Stomach smooth muscle (tissue), 2 donors: ENCODE results near the gene SRRM5.

Source experiments
- H3K27ac ChIP-seq: one replicate; pipeline ENCODE4 v1.7.0; 2013; ENCODE audit warnings: mild to moderate bottlenecking, low read length, inconsistent platforms
- H3K27me3 ChIP-seq, 2 donors: one replicate each; pipeline ENCODE4 v1.7.0; 2013; ENCODE audit warnings: low read length in 2 of 2; ENCODE audit not compliant: insufficient read depth in 2 of 2, control insufficient read depth in 1 of 2
- H3K36me3 ChIP-seq, 2 donors: one replicate each; pipeline ENCODE4 v1.7.0; 2013; ENCODE audit warnings: low read length in 2 of 2; ENCODE audit not compliant: control insufficient read depth in 2 of 2, insufficient read depth in 2 of 2
- H3K4me1 ChIP-seq: one replicate; pipeline ENCODE4 v1.7.0; 2013; ENCODE audit warnings: low read length; ENCODE audit not compliant: control insufficient read depth, insufficient read depth
- H3K4me3 ChIP-seq, 2 donors: one replicate each; pipeline ENCODE4 v1.7.0; 2013; ENCODE audit warnings: low read length in 2 of 2
- H3K9ac ChIP-seq, 2 donors: one replicate each; pipeline ENCODE4 v1.7.0; 2013; ENCODE audit warnings: low read length in 2 of 2, mild to moderate bottlenecking in 1 of 2
- H3K9me3 ChIP-seq, 2 donors: one replicate each; pipeline ENCODE4 v1.7.0; 2013; ENCODE audit warnings: low read length in 2 of 2; ENCODE audit not compliant: control insufficient read depth in 2 of 2
- donor health status: healthy.
- donor health status: Pancreatic carcinoma.

Gene SRRM5

DNA sequence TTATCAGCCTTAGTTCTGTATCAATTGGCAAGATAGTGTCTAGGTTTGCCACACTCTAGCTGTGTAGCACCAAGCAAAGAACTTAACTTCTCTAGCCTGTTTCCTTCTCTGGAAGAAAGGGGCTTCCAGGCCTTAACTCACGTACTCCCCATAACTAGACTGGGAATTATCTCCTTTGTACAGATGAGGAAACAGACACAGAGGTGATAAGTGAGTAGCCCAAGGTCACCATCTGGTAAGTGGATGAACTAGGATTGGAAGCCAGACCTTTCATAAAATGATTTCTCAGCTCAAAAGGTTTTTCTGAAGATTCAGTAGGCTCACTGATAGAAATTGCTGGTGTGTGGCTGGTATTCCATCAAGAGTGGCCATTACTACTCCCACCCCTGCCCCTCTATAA lies 4.4 kb downstream of the SRRM5 start:
- H3K4me1 ChIP-seq: peaks cover 17% of the 10 kb centered on the region
- no peak overlapping the region for H3K9ac ChIP-seq
- H3K27me3 ChIP-seq: no peaks in the 10 kb centered on the region
- H3K9me3 ChIP-seq: no peaks in the 10 kb centered on the region
- H3K36me3 ChIP-seq: peaks cover 7 to 19% of the 10 kb centered on the region in 2 donors
- H3K4me3 ChIP-seq: no peak overlapping the region
- no peak overlapping the region for H3K27ac ChIP-seq

DNA sequence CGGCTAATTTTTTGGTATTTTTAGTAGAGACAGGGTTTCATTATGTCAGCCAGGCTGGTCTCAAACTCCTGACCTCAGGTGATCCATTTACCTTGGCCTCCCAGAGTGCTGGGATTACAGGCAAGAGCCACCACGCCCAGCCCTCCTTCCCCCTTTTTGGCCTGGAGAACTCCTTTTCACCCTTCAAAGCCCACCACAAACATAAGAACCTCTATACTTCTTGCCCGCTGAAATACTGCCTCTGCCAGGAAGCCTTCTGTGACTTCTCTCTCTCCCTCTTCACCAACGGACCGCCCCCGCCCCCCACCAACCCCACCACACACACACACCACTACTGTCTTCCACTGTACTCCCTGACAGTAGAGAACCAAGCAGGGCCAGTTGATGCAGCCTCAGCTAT lies 5.1 kb downstream of the SRRM5 start:
- peaks cover 7 to 15% of the 10 kb centered on the region in 2 donors for H3K36me3 ChIP-seq
- H3K9ac ChIP-seq: no peak overlapping the region
- no peaks in the 10 kb centered on the region for H3K27me3 ChIP-seq
- no peak overlapping the region for H3K4me3 ChIP-seq
- no peaks in the 10 kb centered on the region for H3K9me3 ChIP-seq
- H3K4me1 ChIP-seq: peaks cover 17% of the 10 kb centered on the region
- H3K27ac ChIP-seq: no peak overlapping the region

GRCh38 chr19:43618921-43619261 lies 7.0 kb downstream of the SRRM5 start:
- H3K36me3 ChIP-seq: peaks cover 3% of the 10 kb centered on the region in 2 donors
- peak overlapping the region; percentile 79 to 96 for H3K4me3 ChIP-seq
- peak overlapping the region; percentile 90 for H3K27ac ChIP-seq
- peaks cover 17% of the 10 kb centered on the region for H3K4me1 ChIP-seq
- no peaks in the 10 kb centered on the region for H3K27me3 ChIP-seq
- H3K9me3 ChIP-seq: no peaks in the 10 kb centered on the region
- H3K9ac ChIP-seq: peak overlapping the region; percentile 72 to 99

DNA sequence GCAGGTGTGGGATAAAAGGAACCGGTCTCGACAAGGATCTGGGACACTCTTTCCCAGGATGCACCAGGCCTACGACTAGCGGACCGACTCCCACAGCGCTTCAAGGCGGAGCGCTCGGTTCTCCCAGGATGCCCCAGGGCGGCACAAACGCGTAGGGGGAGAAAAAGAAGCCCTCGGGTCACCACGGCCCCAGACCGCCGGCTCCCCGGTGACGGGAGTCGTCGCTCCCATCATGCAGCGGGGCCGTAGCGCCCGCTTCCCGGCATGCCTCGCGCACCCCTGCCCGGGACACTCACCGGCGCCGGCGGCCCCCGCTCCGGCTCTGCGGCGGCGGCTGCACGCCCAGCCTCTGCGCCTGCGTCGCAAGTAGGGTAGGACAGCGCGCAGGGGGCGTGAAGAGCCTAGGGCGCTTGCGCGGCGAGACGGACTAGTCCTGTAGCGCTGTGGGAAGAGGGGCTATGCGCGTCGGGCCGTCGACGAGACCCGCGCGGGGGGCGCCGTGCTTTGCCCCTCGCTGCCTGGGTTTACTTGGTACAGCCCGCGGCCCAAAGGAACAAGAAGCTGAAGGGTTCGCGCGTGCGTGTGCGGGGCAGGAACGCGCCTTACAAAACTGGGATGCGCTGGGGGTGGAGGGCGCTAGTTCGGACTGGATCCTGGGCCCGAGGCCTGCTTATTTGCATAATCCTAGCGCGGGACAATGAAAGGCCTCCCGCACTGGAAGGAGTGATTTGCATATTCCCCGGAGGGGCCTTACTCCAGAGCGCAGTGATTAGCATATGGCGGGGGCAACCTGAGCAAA lies 7.6 kb downstream of the SRRM5 start, which contains the start of gene ZNF428:
Gene ZNF428, minus strand, starts transcription at position 368 of the 799 bp plus-strand sequence. CDS start 5,325 bp downstream, outside the sequence.
- no peaks in the 10 kb centered on the region for H3K9me3 ChIP-seq
- peaks cover 17% of the 10 kb centered on the region for H3K4me1 ChIP-seq
- H3K27me3 ChIP-seq: no peaks in the 10 kb centered on the region
- no peaks in the 10 kb centered on the region for H3K36me3 ChIP-seq
- H3K9ac ChIP-seq: peak within 1 kb of the TSS; percentile 72 to 99
- H3K4me3 ChIP-seq: peak within 1 kb of the TSS; percentile 79 to 96
- H3K27ac ChIP-seq: peak within 1 kb of the TSS; percentile 90

GRCh38 chr19:43620061-43621001 lies 8.4 kb downstream of the SRRM5 start:
- H3K36me3 ChIP-seq: no peaks in the 10 kb centered on the region
- peak overlapping the region; percentile 90 for H3K27ac ChIP-seq
- H3K4me3 ChIP-seq: peak overlapping the region; percentile 79 to 96
- H3K9ac ChIP-seq: peak overlapping the region; percentile 72 to 99
- peaks cover 17% of the 10 kb centered on the region for H3K4me1 ChIP-seq
- no peaks in the 10 kb centered on the region for H3K27me3 ChIP-seq
- H3K9me3 ChIP-seq: no peaks in the 10 kb centered on the region

DNA sequence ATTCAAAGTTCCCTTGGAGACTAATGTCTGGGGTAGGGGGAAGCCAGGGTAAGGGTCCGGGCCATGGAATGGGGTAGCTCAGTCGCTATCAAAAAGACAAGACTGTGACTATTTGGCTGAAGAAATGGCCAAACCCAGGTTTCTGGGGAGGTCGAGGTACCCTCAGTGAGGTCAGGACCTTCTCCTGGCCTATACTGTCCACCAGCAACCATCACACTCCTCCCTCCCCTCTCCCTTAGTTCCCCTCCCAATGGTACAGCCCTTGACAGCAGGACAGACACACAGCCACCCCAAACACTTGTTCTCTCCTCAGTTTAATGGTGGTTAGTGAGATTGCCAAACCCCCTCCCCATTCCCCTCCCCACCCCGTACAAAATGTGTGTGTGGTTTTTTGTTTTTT lies 10.2 kb downstream of the SRRM5 start:
- no peak overlapping the region for H3K27ac ChIP-seq
- no peaks in the 10 kb centered on the region for H3K9me3 ChIP-seq
- no peaks in the 10 kb centered on the region for H3K27me3 ChIP-seq
- peaks cover 17% of the 10 kb centered on the region for H3K4me1 ChIP-seq
- H3K36me3 ChIP-seq: no peaks in the 10 kb centered on the region
- H3K4me3 ChIP-seq: no peak overlapping the region
- H3K9ac ChIP-seq: no peak overlapping the region

DNA sequence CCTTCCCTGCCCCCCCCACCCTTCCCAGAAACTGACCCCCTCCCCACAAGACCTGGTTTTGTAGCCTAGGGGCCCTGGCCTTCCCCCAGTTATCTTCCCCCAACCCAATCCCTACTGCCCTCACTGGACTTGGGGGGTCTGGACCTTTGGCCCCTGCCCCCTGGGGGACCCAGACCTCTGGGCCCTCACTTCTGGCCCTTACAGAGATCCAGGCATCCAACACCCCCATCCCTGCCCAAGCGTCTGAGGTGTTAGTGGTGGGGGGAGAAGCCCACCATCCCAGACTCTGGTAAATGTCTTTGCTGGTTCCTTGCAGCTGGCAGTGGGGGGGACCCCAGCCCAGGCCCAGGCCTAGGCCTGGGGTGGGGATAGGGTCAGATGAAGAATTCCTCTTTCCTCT lies 11.1 kb downstream of the SRRM5 start:
- Histone ChIP-seq H3K9ac (no peak overlapping the region), H3K27ac (no peak overlapping the region), H3K4me3 (no peak overlapping the region), H3K9me3 (no peaks in the 10 kb centered on the region), H3K27me3 (no peaks in the 10 kb centered on the region), H3K36me3 (no peaks in the 10 kb centered on the region), H3K4me1 (peaks cover 17% of the 10 kb centered on the region)

GRCh38 chr19:43623889-43624670 lies 12.2 kb downstream of the SRRM5 start:
- Histone ChIP-seq H3K9me3 (no peaks in the 10 kb centered on the region), H3K36me3 (no peaks in the 10 kb centered on the region), H3K4me3 (no peak overlapping the region), H3K4me1 (peaks cover 9% of the 10 kb centered on the region), H3K27ac (no peak overlapping the region), H3K9ac (no peak overlapping the region), H3K27me3 (no peaks in the 10 kb centered on the region)

DNA sequence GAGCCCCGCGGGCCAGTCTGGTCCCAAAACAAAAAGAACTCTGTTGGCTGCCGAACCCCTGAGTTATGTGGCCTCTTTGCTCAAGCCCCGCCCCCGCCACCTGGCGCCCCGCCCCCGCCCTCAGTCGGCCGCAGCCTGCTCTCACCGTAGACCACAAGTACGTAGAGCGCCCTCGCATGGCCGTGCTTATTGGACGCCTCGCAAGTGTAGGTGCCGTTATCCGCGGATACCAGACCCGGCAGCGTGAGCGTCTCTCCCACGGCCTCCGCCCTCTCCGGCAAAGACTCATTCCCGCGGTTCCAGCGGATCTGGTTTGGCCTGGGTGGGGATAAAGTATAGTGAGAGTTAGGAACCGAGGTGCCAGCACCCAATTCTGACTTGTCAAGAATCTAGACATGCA lies 13.0 kb downstream of the SRRM5 start:
- no peaks in the 10 kb centered on the region for H3K36me3 ChIP-seq
- peaks cover 7% of the 10 kb centered on the region for H3K4me1 ChIP-seq
- H3K4me3 ChIP-seq: no peak overlapping the region
- H3K27me3 ChIP-seq: no peaks in the 10 kb centered on the region
- H3K9ac ChIP-seq: no peak overlapping the region
- H3K9me3 ChIP-seq: no peaks in the 10 kb centered on the region
- H3K27ac ChIP-seq: no peak overlapping the region

- no peaks in the 10 kb centered on the region for H3K36me3 ChIP-seq
- no peak overlapping the region for H3K4me3 ChIP-seq
- H3K9me3 ChIP-seq: no peaks in the 10 kb centered on the region
- no peaks in the 10 kb centered on the region for H3K27me3 ChIP-seq
- no peak overlapping the region for H3K9ac ChIP-seq
- H3K4me1 ChIP-seq: no peaks in the 10 kb centered on the region
- H3K27ac ChIP-seq: no peak overlapping the region
Measured at GRCh38 chr19:43625918-43626579, 14.2 kb downstream of the SRRM5 start.
